DND-41 (cell line): ENCODE measurements around the gene BMPR2.
"Not testable (repeated sequence)": the region's sequence is repeated elsewhere in the genome, so short reads cannot be mapped to it uniquely, and the experiment has no call there.

Source experiments
- ATAC-seq: fragments of 200-7000 bp; cut with Tn5 transposase; 3 replicates; pipeline ENCODE4 v1.9.1; 2021; ENCODE audit warnings: low read depth; ENCODE audit not compliant: insufficient read depth
- DNase-seq: peaks from one replicate; pipeline ENCODE4 v3.0.0-alpha.2; 2020
- H2AFZ ChIP-seq: 2 replicates; pipeline ENCODE4 v1.6.0; 2012; ENCODE audit warnings: low read depth, low read length
- H3K27ac ChIP-seq: 2 replicates; pipeline ENCODE4 v1.5.1; 2012; ENCODE audit warnings: low read length, inconsistent platforms
- H3K27me3 ChIP-seq: fragments of 200-600 bp; sonication (generic); 2 replicates; pipeline ENCODE4 v1.6.0; 2012; ENCODE audit warnings: low read length, mild to moderate bottlenecking, inconsistent platforms; ENCODE audit not compliant: insufficient read depth, poor library complexity
- H3K36me3 ChIP-seq: 2 replicates; pipeline ENCODE4 v1.5.1; 2012; ENCODE audit warnings: low read length, inconsistent platforms; ENCODE audit not compliant: insufficient read depth
- H3K4me1 ChIP-seq: 2 replicates; pipeline ENCODE4 v1.5.1; 2012; ENCODE audit warnings: mild to moderate bottlenecking, low read length; ENCODE audit not compliant: insufficient read depth
- H3K4me2 ChIP-seq: 2 replicates; pipeline ENCODE4 v1.6.0; 2012; ENCODE audit warnings: mild to moderate bottlenecking, moderate library complexity, low read length, inconsistent platforms; ENCODE audit not compliant: insufficient read depth
- H3K4me3 ChIP-seq, 2 experiments: fragments of 200-600 bp in 1 of 2; shearing (Covaris generic) in 1 of 2; 2 replicates each; pipeline ENCODE4 v1.5.1; 2012 to 2016; ENCODE audit warnings: inconsistent platforms in 2 of 2, low read length in 2 of 2, mild to moderate bottlenecking in 2 of 2, low read depth in 1 of 2, moderate library complexity in 1 of 2
- H3K79me2 ChIP-seq: 2 replicates; pipeline ENCODE4 v1.6.0; 2012; ENCODE audit warnings: low read length, inconsistent platforms; ENCODE audit not compliant: insufficient read depth
- H3K9ac ChIP-seq: 2 replicates; pipeline ENCODE4 v1.6.0; 2012; ENCODE audit warnings: low read depth, mild to moderate bottlenecking, inconsistent platforms, low read length, moderate library complexity
- H3K9me3 ChIP-seq: 2 replicates; pipeline ENCODE4 v1.5.1; 2012; ENCODE audit warnings: low read length, moderate library complexity, mild to moderate bottlenecking, inconsistent platforms; ENCODE audit not compliant: insufficient read depth, severe bottlenecking
- H4K20me1 ChIP-seq: 2 replicates; pipeline ENCODE4 v1.6.0; 2012; ENCODE audit warnings: low read length; ENCODE audit not compliant: insufficient read depth
- EZH2 ChIP-seq: IDR thresholded peaks from 3 replicates; pipeline ENCODE4 v1.6.1; 2012; ENCODE audit warnings: borderline replicate concordance, low read depth, mild to moderate bottlenecking, moderate library complexity, low read length, inconsistent platforms; ENCODE audit not compliant: severe bottlenecking
- TF ChIP-seq, protein P1 (sequence below): IDR thresholded peaks from 2 replicates; pipeline ENCODE4 v1.5.1; 2012; ENCODE audit warnings: borderline replicate concordance, low read length, moderate library complexity, mild to moderate bottlenecking; ENCODE audit not compliant: poor library complexity, severe bottlenecking; ENCODE audit errors: extremely low read depth

The BMPR2 gene

DNA sequence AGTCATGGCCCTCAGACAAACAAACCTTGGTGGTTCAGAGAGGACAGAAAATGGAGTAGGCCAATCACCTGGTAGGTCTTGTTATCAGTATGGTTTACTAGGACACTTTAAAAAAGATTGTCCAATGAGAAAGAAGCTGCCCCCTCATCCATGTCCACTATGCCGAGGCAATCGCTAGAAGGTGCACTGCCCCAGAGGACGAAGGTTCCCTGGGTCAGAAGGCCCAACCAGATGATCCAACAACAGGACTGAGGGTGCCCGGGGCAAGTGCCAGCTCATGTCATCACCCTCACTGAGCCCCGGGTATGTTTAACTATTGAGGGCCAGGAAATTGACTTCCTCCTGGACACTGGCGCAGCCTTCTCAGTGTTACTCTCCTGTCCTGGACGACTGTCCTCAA, 123.7 kb downstream of the BMPR2 start:
- not testable (repeated sequence) for H3K36me3 ChIP-seq, H3K4me3 ChIP-seq, H3K9me3 ChIP-seq, H3K4me1 ChIP-seq, H3K27me3 ChIP-seq, H4K20me1 ChIP-seq, H3K79me2 ChIP-seq, H2AFZ ChIP-seq, ATAC-seq, H3K27ac ChIP-seq, DNase-seq, H3K9ac ChIP-seq, H3K4me2 ChIP-seq

DNA sequence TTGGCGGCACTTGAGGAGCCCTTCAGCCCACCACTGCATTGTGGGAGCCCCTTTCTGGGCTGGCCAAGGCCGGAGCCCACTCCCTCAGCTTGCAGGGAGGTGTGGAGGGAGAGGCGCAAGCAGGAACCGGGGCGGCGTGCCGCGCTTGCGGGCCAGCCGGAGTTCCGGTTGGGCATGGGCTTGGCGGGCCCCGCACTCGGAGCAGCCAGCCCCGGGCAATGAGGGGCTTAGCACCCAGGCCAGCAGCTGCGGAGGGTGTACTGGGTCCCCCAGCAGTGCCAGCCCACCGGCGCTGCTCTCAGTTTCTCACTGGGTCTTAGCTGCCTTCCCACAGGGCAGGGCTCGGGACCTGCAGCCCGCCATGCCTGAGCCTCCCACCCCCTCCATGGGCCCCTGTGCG, 127.1 kb downstream of the BMPR2 start:
- H3K4me3 ChIP-seq, H4K20me1 ChIP-seq, H3K4me2 ChIP-seq, H3K36me3 ChIP-seq, DNase-seq, H3K27me3 ChIP-seq, H3K9me3 ChIP-seq, H3K27ac ChIP-seq, H2AFZ ChIP-seq, H3K79me2 ChIP-seq, H3K9ac ChIP-seq, H3K4me1 ChIP-seq, ATAC-seq: not testable (repeated sequence)

DNA sequence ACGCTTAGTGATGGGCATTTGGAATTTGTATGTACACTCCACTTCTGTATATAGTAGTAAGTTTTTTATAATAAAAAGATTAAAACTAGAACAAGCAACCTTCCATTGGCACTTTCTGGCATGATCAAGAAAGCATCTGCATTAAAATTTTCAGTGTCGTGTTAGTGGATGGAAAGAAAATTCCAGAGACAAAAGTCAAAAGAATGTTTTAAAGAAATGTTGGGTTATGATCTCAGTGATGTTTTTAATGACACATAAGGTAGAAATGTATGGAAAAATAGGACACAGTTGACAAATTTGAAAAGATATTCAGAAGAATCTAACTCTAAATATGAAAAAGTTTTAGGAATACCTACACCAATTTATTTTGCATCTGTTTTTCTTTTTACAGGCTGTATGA, 132.6 kb downstream of the BMPR2 start:
- H3K36me3 ChIP-seq: no peaks in the 10 kb centered on the region
- H3K27me3 ChIP-seq: no peaks in the 10 kb centered on the region
- no peak for ATAC-seq
- H3K4me1 ChIP-seq: no peaks in the 10 kb centered on the region
- DNase-seq: no peak
- no peak overlapping the region for H3K4me2 ChIP-seq
- H3K27ac ChIP-seq: no peak overlapping the region
- TF ChIP-seq, protein P1, sequence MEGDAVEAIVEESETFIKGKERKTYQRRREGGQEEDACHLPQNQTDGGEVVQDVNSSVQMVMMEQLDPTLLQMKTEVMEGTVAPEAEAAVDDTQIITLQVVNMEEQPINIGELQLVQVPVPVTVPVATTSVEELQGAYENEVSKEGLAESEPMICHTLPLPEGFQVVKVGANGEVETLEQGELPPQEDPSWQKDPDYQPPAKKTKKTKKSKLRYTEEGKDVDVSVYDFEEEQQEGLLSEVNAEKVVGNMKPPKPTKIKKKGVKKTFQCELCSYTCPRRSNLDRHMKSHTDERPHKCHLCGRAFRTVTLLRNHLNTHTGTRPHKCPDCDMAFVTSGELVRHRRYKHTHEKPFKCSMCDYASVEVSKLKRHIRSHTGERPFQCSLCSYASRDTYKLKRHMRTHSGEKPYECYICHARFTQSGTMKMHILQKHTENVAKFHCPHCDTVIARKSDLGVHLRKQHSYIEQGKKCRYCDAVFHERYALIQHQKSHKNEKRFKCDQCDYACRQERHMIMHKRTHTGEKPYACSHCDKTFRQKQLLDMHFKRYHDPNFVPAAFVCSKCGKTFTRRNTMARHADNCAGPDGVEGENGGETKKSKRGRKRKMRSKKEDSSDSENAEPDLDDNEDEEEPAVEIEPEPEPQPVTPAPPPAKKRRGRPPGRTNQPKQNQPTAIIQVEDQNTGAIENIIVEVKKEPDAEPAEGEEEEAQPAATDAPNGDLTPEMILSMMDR: no peak
- TF ChIP-seq EZH2: no peak
- H3K79me2 ChIP-seq: no peaks in the 10 kb centered on the region
- no peak overlapping the region for H2AFZ ChIP-seq
- no peaks in the 10 kb centered on the region for H3K9me3 ChIP-seq
- H4K20me1 ChIP-seq: no peaks in the 10 kb centered on the region
- no peak overlapping the region for H3K4me3 ChIP-seq
- no peak overlapping the region for H3K9ac ChIP-seq

DNA sequence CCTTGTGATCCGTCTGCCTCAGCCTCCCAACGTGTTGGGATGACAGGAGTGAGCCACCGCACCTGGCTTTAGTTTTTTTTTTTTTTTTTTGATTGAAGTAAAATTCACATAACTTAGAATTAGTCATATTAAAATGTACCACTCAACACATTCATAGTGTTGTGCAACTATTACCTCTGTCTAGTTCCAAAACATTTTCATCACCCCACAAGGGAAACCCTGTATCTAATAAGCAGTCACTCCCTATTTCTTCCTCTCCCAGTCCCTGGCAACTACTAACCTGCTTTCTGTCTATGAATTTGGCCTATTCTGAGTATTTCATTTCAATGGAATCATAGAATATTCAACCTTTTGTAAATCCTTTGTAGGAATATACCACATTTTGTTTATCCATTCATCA, 134.8 kb downstream of the BMPR2 start:
- Histone ChIP-seq H3K4me2 (no peak overlapping the region), H3K4me3 (no peak overlapping the region), H3K27me3 (no peaks in the 10 kb centered on the region), H3K36me3 (no peaks in the 10 kb centered on the region), H2AFZ (no peak overlapping the region), H3K9me3 (no peaks in the 10 kb centered on the region), H4K20me1 (no peaks in the 10 kb centered on the region), H3K79me2 (no peaks in the 10 kb centered on the region), H3K27ac (no peak overlapping the region), H3K4me1 (no peaks in the 10 kb centered on the region), H3K9ac (no peak overlapping the region)
- no peak for ATAC-seq
- no peak for DNase-seq
- no peak for TF ChIP-seq EZH2
- TF ChIP-seq, protein P1: no peak
